Stimulated activated memory B cell treated with anti-CD40 and anti-IgM and Interleukin-4, amounts not matched to agents 10 μg/mL and 1 μg/mL and 100 μg/mL, for 72 hours (primary cell): ENCODE data around the gene RXFP4.

Experiments used
- ATAC-seq: fragments of 150-1000 bp; cut with Tn5 transposase; 2 replicates; pipeline ENCODE4 v1.10.0; 2021
- H3K27ac Mint-ChIP-seq: one replicate; pipeline ENCODE4 v1.8.0; 2022; ENCODE audit warnings: mild to moderate bottlenecking, mixed read lengths
- H3K27me3 Mint-ChIP-seq: one replicate; pipeline ENCODE4 v1.8.0; 2022; ENCODE audit warnings: mixed read lengths
- H3K36me3 Mint-ChIP-seq: one replicate; pipeline ENCODE4 v1.8.0; 2022; ENCODE audit warnings: mixed read lengths
- H3K4me1 Mint-ChIP-seq: one replicate; pipeline ENCODE4 v1.8.0; 2022; ENCODE audit warnings: mixed read lengths
- H3K4me3 Mint-ChIP-seq: one replicate; pipeline ENCODE4 v1.8.0; 2022; ENCODE audit warnings: mild to moderate bottlenecking, moderate library complexity, mixed read lengths
- H3K9me3 Mint-ChIP-seq: one replicate; pipeline ENCODE4 v1.8.0; 2022; ENCODE audit warnings: mixed read lengths

The RXFP4 gene

DNA sequence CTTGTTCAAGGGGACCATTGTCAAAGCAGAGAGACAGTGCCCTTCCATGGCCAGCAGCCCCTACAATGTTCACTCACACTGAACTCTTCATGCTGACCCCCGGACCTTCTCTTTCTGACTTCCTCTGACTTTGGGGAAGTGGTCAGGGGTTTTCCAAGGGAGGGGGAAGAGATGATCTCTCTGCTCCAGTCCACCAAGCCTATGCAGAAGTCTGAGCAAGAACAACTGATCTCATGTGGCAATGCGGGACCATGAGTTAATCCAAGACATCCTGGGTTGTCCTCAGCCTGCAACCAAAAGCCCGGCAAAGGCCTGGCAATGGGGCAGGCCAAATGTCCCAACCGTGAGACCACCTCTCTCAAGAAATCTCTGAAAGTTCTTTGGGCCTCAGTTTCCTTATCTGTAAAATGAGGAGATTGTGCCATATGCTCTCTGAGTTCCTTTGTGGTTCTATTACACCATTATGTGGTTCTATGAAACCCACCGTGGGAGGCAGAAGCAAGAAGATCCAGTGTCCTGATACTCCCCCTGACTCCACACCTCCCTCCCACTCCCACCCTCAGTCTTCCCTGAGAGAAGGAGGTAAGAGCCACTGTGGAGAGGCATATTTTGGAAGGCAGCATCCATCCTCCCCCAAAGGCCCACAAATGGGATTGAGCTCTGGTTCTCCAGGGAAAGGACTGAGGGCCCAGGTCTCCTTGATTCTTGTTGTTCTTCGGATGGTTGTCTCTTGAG, 48.7 kb downstream of the RXFP4 start:
- Mint-ChIP-seq H3K36me3 (no peaks in the 10 kb centered on the region), H3K4me3 (no peak overlapping the region), H3K27me3 (no peaks in the 10 kb centered on the region), H3K9me3 (no peaks in the 10 kb centered on the region), H3K27ac (peak overlapping the region; percentile 46), H3K4me1 (peaks cover 28% of the 10 kb centered on the region)
- ATAC-seq: peak; percentile 77
